GM12872 (cell line): Measurements from ENCODE around the gene SERPINB2.

ENCODE experiments used
- CTCF ChIP-seq: IDR thresholded peaks from 3 replicates; pipeline ENCODE4 v1.5.1; 2011; ENCODE audit warnings: low read depth, mild to moderate bottlenecking, low read length, moderate library complexity; ENCODE audit not compliant: insufficient read depth

The SERPINB2 gene

GRCh38 chr18:63897072-63897471 lies 9.6 kb downstream of the SERPINB2 start:
- no peak for TF ChIP-seq CTCF

DNA sequence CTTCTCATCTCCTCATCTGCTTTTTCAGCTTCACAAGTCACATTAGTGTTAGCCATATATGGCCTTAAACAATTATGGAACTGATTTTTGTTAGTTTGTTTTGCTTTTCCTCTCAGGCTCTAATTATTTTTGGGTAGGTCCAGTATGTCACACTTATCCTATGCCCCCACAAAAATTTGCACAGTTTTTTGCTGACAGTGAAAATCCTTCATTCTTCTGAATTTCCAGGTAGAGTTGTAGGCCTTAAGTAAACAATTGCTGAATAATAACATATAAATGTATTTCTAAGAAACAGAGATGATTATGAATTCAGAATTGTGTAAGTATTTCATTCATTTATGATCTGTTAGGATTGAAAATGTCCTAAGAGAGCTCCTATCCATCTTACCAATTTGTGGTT lies 11.7 kb downstream of the SERPINB2 start:
- no peak for TF ChIP-seq CTCF

- TF ChIP-seq CTCF: no peak
Observed at GRCh38 chr18:63903851-63904570, 16.5 kb downstream of the SERPINB2 start.

DNA sequence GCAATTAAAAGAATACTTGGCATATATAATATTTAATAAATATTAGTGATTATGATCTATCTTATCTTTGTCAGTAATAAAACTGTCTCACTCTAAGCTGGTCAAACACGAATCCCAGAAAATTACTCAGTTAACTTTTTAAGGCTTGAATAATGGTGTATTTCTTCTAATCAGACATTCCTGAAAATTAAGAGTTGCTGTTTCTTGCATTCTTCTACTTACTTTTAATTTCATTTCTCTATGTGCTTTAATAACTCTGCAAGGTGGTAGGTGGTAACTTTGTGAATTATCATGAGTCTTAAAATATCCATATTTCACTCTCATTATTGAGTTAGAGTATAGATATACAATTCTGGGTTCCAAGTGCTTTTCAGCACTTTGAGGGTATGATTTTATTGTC lies 17.2 kb downstream of the SERPINB2 start:
- TF ChIP-seq CTCF: no peak

- TF ChIP-seq CTCF: no peak
Observed at GRCh38 chr18:63905361-63905760, 17.9 kb downstream of the SERPINB2 start.

DNA sequence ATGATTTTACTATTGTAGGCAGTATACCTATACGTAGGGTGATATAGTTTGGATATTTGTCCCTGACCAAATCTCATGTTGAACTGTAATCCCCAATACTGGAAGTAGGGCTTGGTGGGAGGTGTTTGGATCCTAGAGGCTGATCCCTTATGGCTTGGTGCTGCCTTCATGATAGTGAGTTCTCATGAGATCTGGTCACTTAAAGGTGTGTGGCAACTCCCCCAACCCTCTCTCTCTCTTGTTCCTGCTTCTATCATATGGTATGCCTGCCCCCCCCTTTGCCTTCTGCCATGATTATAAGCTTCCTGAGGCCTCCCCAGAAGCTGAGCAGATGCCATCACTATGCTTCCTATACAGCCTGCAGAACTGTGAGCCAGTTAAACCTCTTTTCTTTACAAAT lies 18.6 kb downstream of the SERPINB2 start:
- TF ChIP-seq CTCF: no peak

DNA sequence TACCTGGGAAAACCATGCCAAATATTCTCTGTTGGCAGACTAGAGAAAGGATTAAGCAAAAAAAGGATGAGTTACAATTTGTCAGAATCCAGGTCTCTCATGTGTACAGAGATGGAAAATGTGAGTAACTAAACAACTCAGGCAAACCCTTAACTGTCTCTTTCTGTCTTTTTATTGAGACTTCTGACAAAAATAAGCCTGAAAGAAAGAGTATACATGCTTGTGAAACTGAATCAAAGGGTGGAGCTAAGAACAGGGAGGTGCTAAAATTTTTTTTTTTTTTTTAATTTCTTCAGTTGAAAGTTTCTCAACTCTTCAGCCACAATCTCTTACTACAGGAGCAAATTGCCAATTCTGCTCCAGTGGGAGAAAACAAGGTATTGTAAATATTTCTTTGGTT lies 20.2 kb downstream of the SERPINB2 start, which contains the start of gene SERPINB10:
SERPINB10 (plus strand) TSS at position 295 of the 400 bp plus-strand sequence. CDS start 7,553 bp downstream, outside the sequence.
- no peak for TF ChIP-seq CTCF

- no peak for TF ChIP-seq CTCF
Observed at GRCh38 chr18:63908858-63909257, 21.4 kb downstream of the SERPINB2 start.
